K562 (cell line): ENCODE results near the gene SPTAN1. TPM values are rescaled to one million over a fixed set of nuclear protein-coding genes. Genes with fewer than 3 reads are reported as not detected.
A peak's percentile ranks its signal among the peaks of the same experiment; 100 is the strongest.

Source experiments
- EZH2 ChIP-seq: IDR thresholded peaks from 2 replicates; pipeline ENCODE4 v1.6.1; 2012; ENCODE audit warnings: low read depth, mild to moderate bottlenecking, inconsistent platforms, low read length, borderline replicate concordance
- FOS ChIP-seq: IDR thresholded peaks from 3 replicates; pipeline ENCODE4 v1.6.1; 2011; ENCODE audit not compliant: insufficient read length; ENCODE audit errors: extremely low read depth
- FOSL1 ChIP-seq: fragments of 200-800 bp; sonication (Bioruptor generic); conservative IDR thresholded peaks from 2 replicates; pipeline ENCODE4 v1.6.1; 2016; ENCODE audit warnings: missing genetic modification characterization, missing compliant biosample characterization
- MBD1 ChIP-seq: fragments of 250-450 bp; sonication (Bioruptor Pico); IDR thresholded peaks from 2 replicates; pipeline ENCODE4 v1.8.0; 2022; ENCODE audit warnings: inconsistent platforms
- MCM2 ChIP-seq: fragments of 450-650 bp; IDR thresholded peaks from 2 replicates; pipeline ENCODE4 v1.6.1; 2017; ENCODE audit warnings: low read depth, mild to moderate bottlenecking
- NCOR1 ChIP-seq: fragments of 450-650 bp; IDR thresholded peaks from 2 replicates; pipeline ENCODE4 v1.6.1; 2016; ENCODE audit warnings: mild to moderate bottlenecking, moderate library complexity
- NFATC3 ChIP-seq: fragments of 450-650 bp; IDR thresholded peaks from 2 replicates; pipeline ENCODE4 v1.6.1; 2017; ENCODE audit warnings: mild to moderate bottlenecking
- NFE2L1 ChIP-seq: fragments of 450-650 bp; IDR thresholded peaks from 2 replicates; pipeline ENCODE4 v1.6.1; 2016; ENCODE audit warnings: missing genetic modification characterization, low read depth, mild to moderate bottlenecking, missing compliant biosample characterization, moderate library complexity, borderline replicate concordance
- NR3C1 ChIP-seq: sonication (generic); formaldehyde crosslinking; IDR thresholded peaks from 2 replicates; pipeline ENCODE4 v1.8.1; 2022; ENCODE audit warnings: missing genetic modification reagents
- PHF20 ChIP-seq: fragments of 450-650 bp; IDR thresholded peaks from 2 replicates; pipeline ENCODE4 v1.6.1; 2018; ENCODE audit not compliant: partially characterized antibody
- PYGO2 ChIP-seq: fragments of 450-650 bp; IDR thresholded peaks from 2 replicates; pipeline ENCODE4 v1.6.1; 2016; ENCODE audit warnings: mild to moderate bottlenecking, missing genetic modification characterization, moderate library complexity, missing compliant biosample characterization
- RCOR1 ChIP-seq, 2 experiments: IDR thresholded peaks; 2 replicates each; pipeline ENCODE4 v1.6.1; 2012; ENCODE audit warnings: low read depth in 2 of 2, low read length in 2 of 2, borderline replicate concordance in 1 of 2, improper control_type of control experiment in 1 of 2
- SRSF3 ChIP-seq: fragments of 200-400 bp; formaldehyde crosslinking; IDR thresholded peaks from 2 replicates; pipeline ENCODE4 v1.6.1; 2016; ENCODE audit warnings: mild to moderate bottlenecking, low read length, moderate library complexity; ENCODE audit not compliant: insufficient read depth
- ZBTB1 ChIP-seq: sonication (generic); formaldehyde crosslinking; IDR thresholded peaks from 2 replicates; pipeline ENCODE4 v1.8.1; 2023; ENCODE audit warnings: missing genetic modification reagents, low read depth, mild to moderate bottlenecking, borderline replicate concordance
- ZNF316 ChIP-seq: fragments of 450-650 bp; IDR thresholded peaks from 2 replicates; pipeline ENCODE4 v1.6.1; 2016
- ZNF766 ChIP-seq: fragments of 200-800 bp; sonication (Bioruptor generic); conservative IDR thresholded peaks from 2 replicates; pipeline ENCODE4 v1.6.1; 2016; ENCODE audit warnings: missing genetic modification characterization, missing compliant biosample characterization
- ZNF79 ChIP-seq: fragments of 250-450 bp; sonication (Bioruptor Pico); IDR thresholded peaks from 2 replicates; pipeline ENCODE4 v1.4.0; 2020; ENCODE audit warnings: low read depth, mild to moderate bottlenecking, moderate library complexity
- polyA plus RNA-seq, 8 experiments: library from polyadenylated mRNA; depleted of rRNA in 4 of 8; stranded (reverse) in 5 of 8; unstranded in 3 of 8; fragments of >200 nt; fragmentation: Nextera tagmentation in 2 of 8; fragmentation: Illumina TruSeq in 1 of 8; extraction: Ambion mirVana in 2 of 8; extraction: Trizol in 1 of 8; gene quantifications; 2 replicates each; pipeline versions ENCODE4 v1.2.1 to v1.2.3, GENCODE V29; 2011 to 2014; ENCODE audit warnings: inconsistent platforms in 1 of 8, missing spikeins in 1 of 8
- total RNA-seq, 7 experiments: library from RNA; depleted of rRNA in 6 of 7; stranded (reverse); fragments of >200 nt in 6 of 7; fragmentation: Illumina TruSeq in 2 of 7; extraction: Trizol in 2 of 7; gene quantifications; 2 replicates each; pipeline versions ENCODE4 v1.2.1 to v1.2.3, GENCODE V29; 2011 to 2021; ENCODE audit warnings: low replicate concordance in 1 of 7

Gene SPTAN1
- total and polyA plus RNA-seq, 9 of the 15 experiments (the other 6 are each of a cell fraction or from before 2014, with no cell fraction given) = 1.5 to 13.5 (median 6.8) TPM

- TF ChIP-seq FOSL1 (tag) (0 out of 2 replicates have a peak, but pooled peaks have one; percentile 4), ZNF766 (CRISPR knock-in tag) (no peak), RCOR1 (IDR thresholded peaks at IDR 0.05; ENCODE audit: borderline replicate concordance in 1 of 2, low read depth in 2 of 2, low read length in 2 of 2) (no peak; a peak in 1 of 4 replicates), NCOR1 (no peak), PYGO2 (tag) (no peak), MBD1 (peak; percentile 83), NR3C1 (CRISPR knock-in tag) (no peak), FOS (no peak), EZH2 (no peak), NFE2L1 (no peak), PHF20 (no peak), NFATC3 (no peak), ZNF316 (no peak), MCM2 (no peak), ZNF79 (CRISPR knock-in tag) (no peak), SRSF3 (no peak), ZBTB1 (no peak)
Observed at GRCh38 chr9:128657344-128657704, 104.9 kb downstream of the SPTAN1 start (continued).
